Measurements from ENCODE around the gene IFT57.
A peak's percentile ranks its signal among the peaks of the same experiment; 100 is the strongest.
"Not testable (repeated sequence)": the region's sequence is repeated elsewhere in the genome, so short reads cannot be mapped to it uniquely, and the experiment has no call there.

IFT57 gene

GRCh38 chr3:108157273-108157672 lies 65.0 kb downstream of the IFT57 start:
- DNase-seq, result no peak

- no peak for DNase-seq
These were observed 65.8 kb downstream of the IFT57 start for GRCh38 chr3:108156312-108156853.

GRCh38 chr3:108155642-108156041 lies 66.6 kb downstream of the IFT57 start:
- not testable (repeated sequence) for DNase-seq

GRCh38 chr3:108153451-108153981 lies 68.7 kb downstream of the IFT57 start:
- DNase-seq, result peak; percentile 44

GRCh38 chr3:108152274-108152673 lies 70.0 kb downstream of the IFT57 start:
- no peak for DNase-seq

GRCh38 chr3:108150200-108150599 lies 72.0 kb downstream of the IFT57 start:
- no peak for DNase-seq

- no peak for DNase-seq
These were observed 76.1 kb downstream of the IFT57 start for GRCh38 chr3:108146139-108146538.

- DNase-seq, result no peak
These were observed 76.6 kb downstream of the IFT57 start for GRCh38 chr3:108145578-108145977.

GRCh38 chr3:108137460-108137814 lies 84.8 kb downstream of the IFT57 start:
- DNase-seq, result no peak

GRCh38 chr3:108136561-108137459 lies 85.4 kb downstream of the IFT57 start:
- no peak for DNase-seq

- no peak for DNase-seq
These were observed 87.7 kb downstream of the IFT57 start for GRCh38 chr3:108134555-108134880.

- no peak for DNase-seq
These were observed 88.2 kb downstream of the IFT57 start for GRCh38 chr3:108133858-108134554.

- no peak for DNase-seq
These were observed 89.2 kb downstream of the IFT57 start for GRCh38 chr3:108133048-108133369.

- no peak for DNase-seq
These were observed 90.6 kb downstream of the IFT57 start for GRCh38 chr3:108131475-108132134.

- DNase-seq, result no peak
These were observed 91.3 kb downstream of the IFT57 start for GRCh38 chr3:108130701-108131474.

GRCh38 chr3:108130236-108130635 lies 92.0 kb downstream of the IFT57 start:
- DNase-seq, result no peak

GRCh38 chr3:108127301-108127988 lies 94.8 kb downstream of the IFT57 start:
- DNase-seq, result peak; percentile 64

GRCh38 chr3:108126348-108126747 lies 95.9 kb downstream of the IFT57 start:
- no peak for DNase-seq

GRCh38 chr3:108125550-108126071 lies 96.6 kb downstream of the IFT57 start:
- DNase-seq, result peak; percentile 60

GRCh38 chr3:108125153-108125543 lies 97.1 kb downstream of the IFT57 start:
- DNase-seq, result no peak

- peak; percentile 81 for DNase-seq
These were observed 97.7 kb downstream of the IFT57 start for GRCh38 chr3:108124337-108125152.
